Fibroblast of peridontal ligament (primary cell): ENCODE results near the gene TMEM117.
"Not testable (repeated sequence)": the region's sequence is repeated elsewhere in the genome, so short reads cannot be mapped to it uniquely, and the experiment has no call there.

Experiments used
- DNase-seq: peaks from one replicate; pipeline ENCODE4 v3.0.0-alpha.2; 2010; ENCODE audit errors: extremely low read depth

Gene TMEM117

DNA sequence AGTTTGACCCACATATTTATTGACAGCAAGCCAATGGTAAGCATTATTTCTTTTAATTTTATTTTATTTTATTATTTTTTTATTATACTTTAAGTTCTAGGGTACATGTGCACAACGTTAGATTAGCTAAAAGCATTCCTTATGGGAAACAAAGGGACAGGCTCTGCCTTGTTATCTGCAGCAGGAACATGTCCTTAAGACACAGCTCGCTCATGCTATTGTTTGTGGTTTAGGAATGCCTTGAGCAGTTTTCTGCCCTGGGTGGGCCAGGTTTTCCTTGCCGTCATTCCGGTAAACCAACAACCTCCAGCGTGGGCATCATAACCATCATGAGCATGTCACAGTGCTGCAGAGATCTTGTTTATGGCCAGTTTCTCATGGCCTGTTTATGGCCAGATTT lies 370.2 kb downstream of the TMEM117 start:
- DNase-seq = no peak

DNA sequence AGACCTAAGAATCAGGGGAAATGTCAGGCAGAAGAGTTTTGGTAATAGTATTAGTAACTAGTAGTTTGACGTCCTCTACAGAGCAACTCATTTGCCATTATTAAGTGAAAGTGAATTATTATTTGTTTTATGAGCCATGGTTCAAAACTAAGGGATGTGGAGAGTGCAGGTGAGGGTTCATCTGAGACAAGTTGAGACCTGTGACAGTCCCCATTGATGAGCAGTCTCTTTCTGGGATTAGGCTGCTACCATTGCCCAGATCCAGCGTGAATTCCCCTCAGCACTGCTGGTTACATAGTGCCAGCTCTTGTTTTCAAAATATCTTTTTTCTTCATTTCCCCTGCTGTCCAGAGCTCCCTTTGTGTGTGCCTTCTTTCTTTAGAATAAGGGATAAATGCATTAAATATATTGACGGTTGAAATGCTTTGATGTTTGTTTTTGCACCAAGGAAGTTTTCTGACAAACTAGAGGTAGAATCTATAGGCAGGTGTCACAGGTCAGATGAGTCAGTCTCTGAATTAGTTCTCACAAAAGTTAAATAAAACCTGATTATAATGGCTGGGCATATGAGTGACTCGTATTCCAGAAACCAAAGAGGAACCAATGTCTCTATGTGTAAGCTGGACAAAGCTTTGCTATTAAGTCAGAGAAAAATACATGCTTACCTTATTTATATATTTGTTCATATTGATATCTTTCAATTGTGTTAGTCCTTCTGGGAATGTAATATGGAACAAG lies 381.4 kb downstream of the TMEM117 start:
- no peak for DNase-seq

GRCh38 chr12:44223736-44224135 lies 387.9 kb downstream of the TMEM117 start:
- DNase-seq = no peak

GRCh38 chr12:44224399-44225148 lies 388.7 kb downstream of the TMEM117 start:
- peak; percentile 5 for DNase-seq

- no peak for DNase-seq
Observed at GRCh38 chr12:44225149-44225510, 389.2 kb downstream of the TMEM117 start.

DNA sequence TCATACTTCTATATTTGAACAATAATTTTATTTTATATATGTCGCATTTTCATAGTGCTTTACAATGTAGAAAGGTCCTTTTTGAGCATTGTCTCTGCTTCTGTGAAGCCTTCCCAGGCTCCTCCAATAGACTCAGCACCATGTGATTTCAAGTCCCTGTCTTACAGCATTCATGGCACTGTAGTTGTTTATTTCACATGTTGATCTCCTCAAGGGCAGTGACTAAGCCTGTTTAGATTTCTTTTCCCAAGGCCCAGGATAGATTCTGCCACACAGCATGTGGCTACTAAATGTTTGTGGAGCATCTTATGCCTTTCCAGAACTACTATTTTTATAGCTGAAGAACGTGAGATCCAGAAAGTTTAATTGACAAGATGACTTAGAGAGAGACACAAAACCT lies 391.7 kb downstream of the TMEM117 start:
- DNase-seq = peak; percentile 35

- no peak for DNase-seq
Observed at GRCh38 chr12:44229846-44230245, 394.0 kb downstream of the TMEM117 start.

DNA sequence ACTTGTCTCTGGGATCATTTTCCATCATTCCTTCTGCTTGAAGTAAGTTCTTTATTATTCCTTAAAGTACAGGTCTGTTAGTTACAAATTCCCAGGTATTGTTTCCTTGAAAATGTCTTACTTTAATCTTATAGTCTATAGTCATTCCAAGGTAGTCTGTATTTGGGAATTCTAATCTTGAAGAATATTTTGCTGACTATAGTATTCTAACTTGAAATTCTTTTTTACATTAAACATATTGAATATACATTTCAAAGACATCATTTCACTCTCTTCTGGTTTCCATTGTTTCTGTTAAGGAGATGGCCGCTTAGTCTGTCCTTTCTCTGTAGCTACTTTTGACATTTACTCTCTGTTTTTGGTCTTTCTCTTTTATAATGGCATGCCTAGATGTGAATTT lies 399.8 kb downstream of the TMEM117 start:
- no peak for DNase-seq

DNA sequence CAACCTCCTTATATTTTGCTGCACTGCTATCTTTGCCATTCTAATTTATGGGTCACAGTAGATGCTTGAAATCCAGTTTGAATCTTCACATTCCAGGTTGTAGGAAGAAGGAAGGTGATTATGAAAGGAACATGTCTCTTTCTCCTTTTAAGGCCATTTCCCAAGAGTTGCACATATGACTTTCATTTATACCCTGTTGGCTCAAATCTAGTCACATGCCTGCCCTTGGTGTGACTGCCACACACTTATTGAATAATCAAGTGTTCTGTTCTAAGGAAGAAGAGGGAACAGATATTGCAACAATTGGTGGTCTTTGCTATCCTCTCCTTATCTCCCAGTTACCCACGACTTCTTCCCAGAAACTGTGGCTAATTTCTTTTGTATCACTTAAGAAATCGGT lies 404.3 kb downstream of the TMEM117 start:
- peak; percentile 14 for DNase-seq

- DNase-seq = no peak
Observed at GRCh38 chr12:44245932-44246331, 410.1 kb downstream of the TMEM117 start.

GRCh38 chr12:44246482-44247105 lies 410.7 kb downstream of the TMEM117 start:
- DNase-seq = no peak

GRCh38 chr12:44247588-44247987 lies 411.7 kb downstream of the TMEM117 start:
- no peak for DNase-seq

GRCh38 chr12:44248436-44248835 lies 412.6 kb downstream of the TMEM117 start:
- DNase-seq = no peak

DNA sequence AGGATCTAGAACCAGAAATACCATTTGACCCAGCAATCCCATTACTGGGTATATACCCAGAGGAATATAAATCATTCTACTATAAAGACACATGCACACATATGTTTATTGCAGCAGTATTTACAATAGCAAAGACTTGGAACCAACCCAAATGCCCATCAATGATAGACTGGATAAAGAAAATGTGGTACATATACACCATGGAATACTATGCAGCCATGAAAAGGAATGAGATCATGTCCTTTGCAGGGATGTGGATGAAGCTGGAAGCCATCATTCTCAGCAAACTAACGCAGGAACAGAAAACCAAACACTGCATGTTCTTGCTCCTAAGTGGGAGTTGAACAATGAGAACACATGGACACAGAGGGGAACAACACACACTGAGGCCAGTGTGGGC lies 414.6 kb downstream of the TMEM117 start:
- not testable (repeated sequence) for DNase-seq

- no peak for DNase-seq
Observed at GRCh38 chr12:44253338-44253856, 417.5 kb downstream of the TMEM117 start.

- no peak for DNase-seq
Observed at GRCh38 chr12:44258246-44258645, 422.4 kb downstream of the TMEM117 start.

DNA sequence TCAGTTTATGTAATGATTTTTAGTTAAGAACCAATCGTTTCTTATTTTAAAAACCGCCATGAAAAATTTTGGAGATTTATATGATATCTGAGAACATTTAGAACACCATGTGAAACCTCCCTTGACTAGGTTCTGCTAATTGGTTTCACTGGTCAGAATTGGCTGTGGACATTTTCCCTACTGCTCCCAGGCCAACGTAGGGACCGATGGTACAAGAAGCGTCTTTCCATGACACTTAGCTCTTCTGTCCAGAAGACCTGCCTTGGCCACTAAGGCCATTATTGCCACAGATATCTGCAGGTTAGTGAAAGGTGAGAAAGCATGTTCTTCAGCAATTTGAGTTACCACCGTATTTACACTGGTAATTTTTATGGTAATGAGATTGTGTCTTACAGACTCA lies 424.0 kb downstream of the TMEM117 start:
- no peak for DNase-seq

GRCh38 chr12:44260581-44260980 lies 424.7 kb downstream of the TMEM117 start:
- no peak for DNase-seq

DNA sequence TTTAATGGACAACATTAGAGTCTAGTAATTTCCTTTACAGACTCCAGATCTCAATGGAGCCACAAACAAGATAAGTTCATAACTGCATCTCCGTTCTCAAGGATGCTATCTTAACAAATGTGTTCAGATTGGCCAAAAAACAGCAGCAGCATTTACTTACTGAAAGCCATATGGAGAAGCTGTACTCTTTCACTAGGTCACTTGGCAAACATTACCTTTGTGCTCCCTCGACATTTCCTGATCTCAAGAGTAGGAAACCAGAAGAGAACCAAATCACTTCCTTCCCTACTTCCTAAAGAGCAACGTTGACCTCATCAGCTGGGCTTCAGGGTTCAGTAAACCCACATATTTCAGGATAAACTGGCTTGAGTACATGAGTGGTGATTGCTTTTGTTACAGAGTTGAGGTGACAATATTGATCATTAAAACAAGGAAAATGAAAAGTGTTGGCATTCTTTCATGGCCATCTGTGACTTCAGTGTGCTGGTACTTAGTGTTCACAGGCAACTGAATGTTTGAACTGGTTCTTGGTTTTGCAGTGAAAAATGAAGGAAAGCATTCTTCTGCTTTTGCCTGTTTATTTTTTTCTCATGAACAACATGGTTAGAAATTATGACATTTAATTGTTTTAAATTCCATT lies 449.6 kb downstream of the TMEM117 start:
- no peak for DNase-seq

- peak; percentile 17 for DNase-seq
Observed at GRCh38 chr12:44286336-44286735, 450.5 kb downstream of the TMEM117 start.

- DNase-seq = no peak
Observed at GRCh38 chr12:44286821-44287505, 451.1 kb downstream of the TMEM117 start.

- peak; percentile 30 for DNase-seq
Observed at GRCh38 chr12:44287545-44287944, 451.7 kb downstream of the TMEM117 start.
